Upper lobe of right lung (tissue), 1 donor: Measurements from ENCODE around the gene RELT. TPM values are rescaled to one million over a fixed set of nuclear protein-coding genes. Genes with fewer than 3 reads are reported as not detected.

Experiments used
- ATAC-seq: fragments of 200-7000 bp; cut with Tn5 transposase; one replicate; pipeline ENCODE4 v1.9.1; 2020; ENCODE audit warnings: mild to moderate bottlenecking, moderate library complexity
- DNase-seq: peaks from one replicate; pipeline ENCODE4 v3.0.0-alpha.2; 2020
- H3K27ac ChIP-seq: fragments of 200-600 bp; one replicate; pipeline ENCODE4 v1.8.0; 2022
- H3K27me3 ChIP-seq: fragments of 200-600 bp; one replicate; pipeline ENCODE4 v1.8.0; 2022; ENCODE audit warnings: mild to moderate bottlenecking
- H3K36me3 ChIP-seq: fragments of 200-600 bp; one replicate; pipeline ENCODE4 v1.8.0; 2022
- H3K4me1 ChIP-seq: fragments of 200-600 bp; one replicate; pipeline ENCODE4 v1.8.0; 2022
- H3K4me3 ChIP-seq: fragments of 200-600 bp; one replicate; pipeline ENCODE4 v1.8.0; 2022; ENCODE audit warnings: mild to moderate bottlenecking
- H3K9me3 ChIP-seq: fragments of 200-600 bp; one replicate; pipeline ENCODE4 v1.8.0; 2022
- CTCF ChIP-seq: fragments of 200-600 bp; IDR thresholded peaks from one replicate; pipeline ENCODE4 v1.8.0; 2022; ENCODE audit warnings: antibody characterized with exemption
- intact Hi-C: fragments of 100-400 bp; cut with DNase I; formaldehyde crosslinking; loops from one replicate; pipeline ENCODE4 v1.11.0; 2022
- total RNA-seq: library from RNA; stranded (reverse); fragmentation: NEBNext Ultra II Directional; extraction: Animal tissue kit (Norgen Biotek cat#: 25700); gene quantifications from one replicate; pipeline ENCODE4 v1.2.1, GENCODE V29; 2021
- donor health status: DM: no; HTN: yes; CAD: no; lungs with severe emphysema.

The RELT gene
- total RNA-seq, 1 donor from 2014 or later: 11.7 TPM

- intact Hi-C loops: no loop called here
- no peak for DNase-seq
- no peaks in the 10 kb centered on the region for H3K9me3 ChIP-seq
- peaks cover 4% of the 10 kb centered on the region for H3K4me1 ChIP-seq
- H3K4me3 ChIP-seq: no peak overlapping the region
- H3K27me3 ChIP-seq: no peaks in the 10 kb centered on the region
- no peak overlapping the region for H3K27ac ChIP-seq
- ATAC-seq: no peak
- TF ChIP-seq CTCF: no peak
- no peaks in the 10 kb centered on the region for H3K36me3 ChIP-seq
Measured at GRCh38 chr11:73374151-73374550, 2.0 kb upstream of the RELT start.

- intact Hi-C loops: no loop called here
- no peak for TF ChIP-seq CTCF
- H3K27me3 ChIP-seq: no peaks in the 10 kb centered on the region
- ATAC-seq: no peak
- H3K4me3 ChIP-seq: no peak overlapping the region
- no peak for DNase-seq
- H3K9me3 ChIP-seq: no peaks in the 10 kb centered on the region
- H3K27ac ChIP-seq: peak overlapping the region; percentile 80
- peaks cover 14% of the 10 kb centered on the region for H3K4me1 ChIP-seq
- H3K36me3 ChIP-seq: no peaks in the 10 kb centered on the region
Measured at GRCh38 chr11:73375830-73376159, 404 bp upstream of the RELT start.

- no peak for TF ChIP-seq CTCF
- no peaks in the 10 kb centered on the region for H3K27me3 ChIP-seq
- no peaks in the 10 kb centered on the region for H3K36me3 ChIP-seq
- H3K4me1 ChIP-seq: peaks cover 14% of the 10 kb centered on the region
- peak overlapping the region; percentile 80 for H3K27ac ChIP-seq
- no peaks in the 10 kb centered on the region for H3K9me3 ChIP-seq
- peak; percentile 77 for DNase-seq
- peak; percentile 38 for ATAC-seq
- H3K4me3 ChIP-seq: peak overlapping the region; percentile 71
- intact Hi-C loops: no loop called here
Measured at GRCh38 chr11:73376803-73377629, 817 bp downstream of the RELT start.

GRCh38 chr11:73379189-73379880 is 3.1 kb downstream of the RELT start:
- H3K27me3 ChIP-seq: no peaks in the 10 kb centered on the region
- H3K4me1 ChIP-seq: peaks cover 30% of the 10 kb centered on the region
- peak; percentile 87 for DNase-seq
- no peak overlapping the region for H3K27ac ChIP-seq
- intact Hi-C loops: no loop called here
- TF ChIP-seq CTCF: no peak
- H3K9me3 ChIP-seq: no peaks in the 10 kb centered on the region
- ATAC-seq: peak; percentile 5
- H3K4me3 ChIP-seq: no peak overlapping the region
- no peaks in the 10 kb centered on the region for H3K36me3 ChIP-seq

- Histone ChIP-seq H3K36me3 (no peaks in the 10 kb centered on the region), H3K4me1 (peaks cover 40% of the 10 kb centered on the region), H3K27me3 (no peaks in the 10 kb centered on the region), H3K9me3 (no peaks in the 10 kb centered on the region), H3K27ac (no peak overlapping the region), H3K4me3 (no peak overlapping the region)
- intact Hi-C loops: no loop called here
- ATAC-seq (no peak), DNase-seq (no peak)
- no peak for TF ChIP-seq CTCF
Measured at GRCh38 chr11:73380331-73380730, 4.1 kb downstream of the RELT start.
